CD4-positive, alpha-beta T cell treated with Interleukin-2 at 100 ng/mL for 4 hours (primary cell): Measurements from ENCODE around the gene FURIN.
"Not testable (repeated sequence)": the region's sequence is repeated elsewhere in the genome, so short reads cannot be mapped to it uniquely, and the experiment has no call there.

Experiments used
- DNase-seq: peaks from one replicate; pipeline ENCODE4 v3.0.0-alpha.2; 2020; ENCODE audit warnings: low spot score

FURIN gene

GRCh38 chr15:90916461-90916860 is 48.1 kb downstream of the FURIN start:
- DNase-seq = no peak

GRCh38 chr15:90917569-90917968 is 49.2 kb downstream of the FURIN start:
- no peak for DNase-seq

- DNase-seq = no peak
Observed at GRCh38 chr15:90918034-90918788, 49.8 kb downstream of the FURIN start.

- no peak for DNase-seq
Observed at GRCh38 chr15:90918835-90919234, 50.4 kb downstream of the FURIN start.

- DNase-seq = no peak
Observed at GRCh38 chr15:90921887-90922286, 53.5 kb downstream of the FURIN start.

GRCh38 chr15:90922712-90923322 is 54.4 kb downstream of the FURIN start:
- not testable (repeated sequence) for DNase-seq

- no peak for DNase-seq
Observed at GRCh38 chr15:90924375-90924774, 56.0 kb downstream of the FURIN start.

- not testable (repeated sequence) for DNase-seq
Observed at GRCh38 chr15:90926766-90927165, 58.4 kb downstream of the FURIN start.

- not testable (repeated sequence) for DNase-seq
Observed at GRCh38 chr15:90928106-90928505, 59.7 kb downstream of the FURIN start.

GRCh38 chr15:90929246-90930019 is 61.0 kb downstream of the FURIN start:
- no peak for DNase-seq

- no peak for DNase-seq
Observed at GRCh38 chr15:90930861-90931574, 62.6 kb downstream of the FURIN start.

GRCh38 chr15:90931575-90931827 is 63.1 kb downstream of the FURIN start:
- DNase-seq = no peak

GRCh38 chr15:90931828-90932659 is 63.7 kb downstream of the FURIN start, which contains the start of gene HDDC3:
HDDC3 (minus strand) TSS chr15:90932549; CDS start chr15:90932540, 9 bp downstream.
- peak; percentile 90 for DNase-seq

- DNase-seq = no peak
Observed at GRCh38 chr15:90932660-90932991, 64.2 kb downstream of the FURIN start.
